Stomach (tissue), 4 donors: ENCODE data around the gene MUC12.
"Not testable (repeated sequence)": the region's sequence is repeated elsewhere in the genome, so short reads cannot be mapped to it uniquely, and the experiment has no call there.

Experiments
- POLR2A ChIP-seq, 4 donors: fragments of 450-650 bp; IDR thresholded peaks; one replicate each; pipeline ENCODE4 v1.6.1; 2016; ENCODE audit warnings: antibody characterized with exemption in 4 of 4, control low read depth in 2 of 4, mild to moderate bottlenecking in 1 of 4, moderate library complexity in 1 of 4
- TF ChIP-seq, protein P1 (sequence below), 7 experiments: fragments of 450-650 bp in 4 of 7; fragments of 200-600 bp in 3 of 7; sonication (generic) in 3 of 7; IDR thresholded peaks; one replicate each; pipeline ENCODE4 v1.5.1; 2016 to 2019; ENCODE audit warnings: antibody characterized with exemption in 7 of 7, control low read depth in 2 of 7, mild to moderate bottlenecking in 1 of 7

DNA sequence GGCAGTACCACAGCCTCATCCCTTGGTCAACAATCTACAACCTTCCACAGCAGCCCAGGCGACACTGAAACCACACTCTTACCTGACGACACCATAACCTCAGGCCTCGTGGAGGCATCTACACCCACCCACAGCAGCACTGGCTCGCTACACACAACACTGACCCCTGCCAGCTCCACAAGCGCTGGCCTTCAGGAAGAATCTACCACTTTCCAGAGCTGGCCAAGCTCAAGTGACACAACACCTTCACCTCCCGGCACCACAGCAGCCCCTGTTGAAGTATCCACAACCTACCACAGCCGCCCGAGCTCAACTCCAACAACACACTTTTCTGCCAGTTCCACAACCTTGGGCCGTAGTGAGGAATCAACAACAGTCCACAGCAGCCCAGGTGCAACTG is 25.3 kb downstream of the MUC12 start:
- TF ChIP-seq, protein P1, sequence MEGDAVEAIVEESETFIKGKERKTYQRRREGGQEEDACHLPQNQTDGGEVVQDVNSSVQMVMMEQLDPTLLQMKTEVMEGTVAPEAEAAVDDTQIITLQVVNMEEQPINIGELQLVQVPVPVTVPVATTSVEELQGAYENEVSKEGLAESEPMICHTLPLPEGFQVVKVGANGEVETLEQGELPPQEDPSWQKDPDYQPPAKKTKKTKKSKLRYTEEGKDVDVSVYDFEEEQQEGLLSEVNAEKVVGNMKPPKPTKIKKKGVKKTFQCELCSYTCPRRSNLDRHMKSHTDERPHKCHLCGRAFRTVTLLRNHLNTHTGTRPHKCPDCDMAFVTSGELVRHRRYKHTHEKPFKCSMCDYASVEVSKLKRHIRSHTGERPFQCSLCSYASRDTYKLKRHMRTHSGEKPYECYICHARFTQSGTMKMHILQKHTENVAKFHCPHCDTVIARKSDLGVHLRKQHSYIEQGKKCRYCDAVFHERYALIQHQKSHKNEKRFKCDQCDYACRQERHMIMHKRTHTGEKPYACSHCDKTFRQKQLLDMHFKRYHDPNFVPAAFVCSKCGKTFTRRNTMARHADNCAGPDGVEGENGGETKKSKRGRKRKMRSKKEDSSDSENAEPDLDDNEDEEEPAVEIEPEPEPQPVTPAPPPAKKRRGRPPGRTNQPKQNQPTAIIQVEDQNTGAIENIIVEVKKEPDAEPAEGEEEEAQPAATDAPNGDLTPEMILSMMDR (IDR thresholded peaks at IDR 0.05), result not testable (repeated sequence)
- not testable (repeated sequence) for TF ChIP-seq POLR2A (IDR thresholded peaks at IDR 0.05)
